Coronary artery (tissue), 2 donors: Measurements from ENCODE around the gene GPR176.
"Not testable (repeated sequence)": the region's sequence is repeated elsewhere in the genome, so short reads cannot be mapped to it uniquely, and the experiment has no call there.

ENCODE experiments used
- DNase-seq: peaks from one replicate; pipeline ENCODE4 v3.0.0-alpha.2; 2017; ENCODE audit warnings: low spot score
- H3K27ac ChIP-seq, 2 donors: fragments of 200-600 bp; sonication (generic); one replicate each; pipeline ENCODE4 v1.5.1; 2016 to 2019
- H3K4me3 ChIP-seq: fragments of 200-600 bp; sonication (generic); 2 replicates; pipeline ENCODE4 v1.5.1; 2016; ENCODE audit warnings: mild to moderate bottlenecking, moderate library complexity
- TF ChIP-seq, protein P1 (sequence below): fragments of 200-600 bp; sonication (generic); IDR thresholded peaks from one replicate; pipeline ENCODE4 v1.5.1; 2019; ENCODE audit warnings: antibody characterized with exemption

The GPR176 gene

DNA sequence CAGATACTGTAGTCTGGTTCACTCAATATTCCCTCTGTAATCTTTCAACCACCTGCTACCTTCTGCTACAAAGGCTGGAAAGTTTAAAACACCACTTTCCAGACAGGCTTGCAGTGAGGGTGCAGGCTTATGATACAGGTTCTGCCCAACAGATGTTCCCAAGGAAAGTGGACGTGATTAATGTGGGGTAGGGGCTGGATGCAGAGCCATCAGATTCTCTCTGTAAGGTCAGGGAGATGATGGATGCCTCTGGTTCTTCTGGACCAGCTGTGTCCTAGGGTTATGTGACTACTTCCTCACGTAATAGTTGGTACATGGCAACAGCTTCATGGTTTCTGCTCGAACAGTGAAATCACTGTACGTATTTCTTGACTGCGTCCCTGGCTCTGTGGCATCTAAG lies 11.1 kb downstream of the GPR176 start:
- H3K27ac ChIP-seq: no peak overlapping the region
- TF ChIP-seq, protein P1, sequence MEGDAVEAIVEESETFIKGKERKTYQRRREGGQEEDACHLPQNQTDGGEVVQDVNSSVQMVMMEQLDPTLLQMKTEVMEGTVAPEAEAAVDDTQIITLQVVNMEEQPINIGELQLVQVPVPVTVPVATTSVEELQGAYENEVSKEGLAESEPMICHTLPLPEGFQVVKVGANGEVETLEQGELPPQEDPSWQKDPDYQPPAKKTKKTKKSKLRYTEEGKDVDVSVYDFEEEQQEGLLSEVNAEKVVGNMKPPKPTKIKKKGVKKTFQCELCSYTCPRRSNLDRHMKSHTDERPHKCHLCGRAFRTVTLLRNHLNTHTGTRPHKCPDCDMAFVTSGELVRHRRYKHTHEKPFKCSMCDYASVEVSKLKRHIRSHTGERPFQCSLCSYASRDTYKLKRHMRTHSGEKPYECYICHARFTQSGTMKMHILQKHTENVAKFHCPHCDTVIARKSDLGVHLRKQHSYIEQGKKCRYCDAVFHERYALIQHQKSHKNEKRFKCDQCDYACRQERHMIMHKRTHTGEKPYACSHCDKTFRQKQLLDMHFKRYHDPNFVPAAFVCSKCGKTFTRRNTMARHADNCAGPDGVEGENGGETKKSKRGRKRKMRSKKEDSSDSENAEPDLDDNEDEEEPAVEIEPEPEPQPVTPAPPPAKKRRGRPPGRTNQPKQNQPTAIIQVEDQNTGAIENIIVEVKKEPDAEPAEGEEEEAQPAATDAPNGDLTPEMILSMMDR: no peak
- H3K4me3 ChIP-seq: no peak overlapping the region
- DNase-seq: no peak

DNA sequence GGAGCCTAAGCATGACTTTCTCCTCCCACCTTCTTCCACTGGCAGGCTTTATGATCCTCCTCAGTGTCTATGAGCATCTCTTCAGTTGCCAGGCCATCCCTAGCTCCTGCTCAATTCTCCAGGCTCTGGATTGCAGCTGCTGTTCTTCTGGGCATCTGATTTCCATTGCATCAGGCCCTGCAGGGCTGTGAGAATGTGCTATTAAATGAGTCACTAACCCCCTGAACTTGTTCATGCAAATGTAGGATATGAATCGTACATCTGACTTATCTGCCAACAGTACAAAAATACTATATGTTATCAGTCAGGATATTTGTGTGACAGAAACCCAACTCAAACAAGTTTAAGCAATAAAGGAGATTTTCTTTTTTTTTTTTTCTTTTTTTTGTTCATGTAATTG lies 11.9 kb downstream of the GPR176 start:
- H3K4me3 ChIP-seq: no peak overlapping the region
- TF ChIP-seq, protein P1: no peak
- DNase-seq: no peak
- no peak overlapping the region for H3K27ac ChIP-seq

DNA sequence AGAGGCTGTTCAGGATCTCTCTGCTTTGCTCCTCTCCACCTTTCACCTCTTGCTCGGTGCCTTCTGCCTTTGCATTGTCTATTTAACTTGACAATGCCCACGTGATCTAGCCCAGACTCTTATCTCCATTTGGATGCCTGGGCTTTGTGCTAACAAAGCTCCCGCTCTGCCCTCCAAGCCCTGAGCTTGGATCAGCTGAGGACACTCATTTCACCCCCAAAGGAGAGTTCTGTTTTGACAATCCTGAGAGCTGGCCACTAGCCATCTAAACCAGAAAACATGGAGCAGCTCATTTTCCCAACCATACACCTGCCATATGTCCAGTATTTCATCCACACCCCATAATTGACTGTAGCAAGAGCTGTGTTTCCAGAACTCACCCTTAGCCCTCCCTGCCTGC lies 12.8 kb downstream of the GPR176 start:
- TF ChIP-seq, protein P1: no peak
- no peak overlapping the region for H3K27ac ChIP-seq
- H3K4me3 ChIP-seq: no peak overlapping the region
- no peak for DNase-seq

DNA sequence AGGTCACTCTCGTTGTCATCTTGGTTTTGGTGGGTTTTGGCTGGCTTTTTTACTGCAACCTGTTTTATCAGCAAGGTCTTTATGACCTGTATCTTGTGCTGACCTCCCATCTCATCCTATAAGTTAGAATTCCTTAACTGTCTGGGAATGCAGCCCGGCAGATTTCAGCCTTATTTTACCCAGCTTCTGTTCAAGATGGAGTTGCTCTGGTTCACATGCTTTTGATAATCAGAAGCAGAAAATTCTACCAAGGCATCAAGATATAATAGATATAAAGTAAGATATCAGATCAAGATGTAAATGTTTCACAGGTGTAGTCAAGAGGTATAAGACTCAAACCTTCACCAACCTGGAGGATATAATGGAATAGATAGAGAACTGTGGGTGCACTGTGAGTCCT lies 16.0 kb downstream of the GPR176 start:
- H3K27ac ChIP-seq: no peak overlapping the region
- no peak overlapping the region for H3K4me3 ChIP-seq
- no peak for DNase-seq
- TF ChIP-seq, protein P1: no peak

DNA sequence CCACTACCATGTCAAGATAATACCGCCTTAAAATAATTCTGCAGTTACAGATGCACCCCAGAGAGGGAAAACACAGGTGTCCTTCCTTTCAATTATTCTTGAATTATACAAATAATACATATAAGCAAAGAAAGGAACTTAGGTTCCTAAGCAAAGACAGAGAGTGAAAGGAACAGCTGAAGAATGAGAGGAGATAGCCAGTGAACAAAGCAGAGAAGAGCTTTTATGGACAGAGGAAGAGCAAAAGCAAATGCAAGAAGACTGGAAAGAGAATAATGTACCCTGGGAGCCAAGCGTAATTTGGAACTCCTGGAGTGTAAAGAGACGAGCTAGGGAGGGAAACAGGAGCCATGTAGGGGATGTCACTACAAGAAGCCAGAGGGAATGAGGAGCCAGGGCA lies 21.7 kb downstream of the GPR176 start:
- TF ChIP-seq, protein P1: no peak
- Histone ChIP-seq H3K4me3 (no peak overlapping the region), H3K27ac (no peak overlapping the region)
- no peak for DNase-seq

DNA sequence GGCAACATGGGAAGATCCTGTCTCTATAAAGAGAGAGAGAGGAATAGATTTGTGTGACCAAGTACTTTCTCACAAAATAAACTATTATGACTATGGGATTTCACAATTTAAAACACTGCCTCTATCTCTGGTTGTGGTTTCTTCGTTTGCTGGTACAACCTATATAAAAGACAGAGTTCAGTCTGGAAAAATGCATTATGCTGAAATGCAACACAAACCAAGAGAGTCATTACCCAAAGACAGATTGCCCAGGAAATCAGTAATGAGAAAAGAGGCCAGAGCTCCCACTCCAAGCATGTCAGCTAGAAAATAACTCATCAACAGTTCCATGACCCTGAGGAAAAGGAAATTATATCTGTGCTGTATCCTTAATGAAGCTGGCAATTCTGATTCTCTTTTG lies 23.2 kb downstream of the GPR176 start:
- Histone ChIP-seq H3K4me3 (no peak overlapping the region), H3K27ac (no peak overlapping the region)
- TF ChIP-seq, protein P1: no peak
- DNase-seq: no peak

DNA sequence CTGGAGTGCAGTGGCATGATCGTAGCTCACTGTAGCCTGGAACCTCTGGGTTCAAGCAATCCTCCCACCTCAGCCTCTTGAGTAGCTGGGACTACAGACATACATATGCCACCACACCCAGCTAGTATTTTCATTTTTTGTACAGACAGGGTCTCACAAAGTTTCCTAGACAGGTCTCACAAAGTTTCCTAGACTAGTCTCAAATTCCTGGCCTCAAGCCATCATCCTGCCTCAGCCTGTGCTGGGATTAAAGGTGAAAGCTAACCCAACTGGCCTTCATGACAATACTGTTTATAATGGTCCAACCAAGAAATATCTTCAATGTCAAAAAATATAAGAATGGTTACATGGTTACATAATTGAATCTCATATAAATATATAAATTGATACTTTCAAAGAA lies 24.0 kb downstream of the GPR176 start:
- TF ChIP-seq, protein P1: no peak
- no peak overlapping the region for H3K27ac ChIP-seq
- DNase-seq: no peak

DNA sequence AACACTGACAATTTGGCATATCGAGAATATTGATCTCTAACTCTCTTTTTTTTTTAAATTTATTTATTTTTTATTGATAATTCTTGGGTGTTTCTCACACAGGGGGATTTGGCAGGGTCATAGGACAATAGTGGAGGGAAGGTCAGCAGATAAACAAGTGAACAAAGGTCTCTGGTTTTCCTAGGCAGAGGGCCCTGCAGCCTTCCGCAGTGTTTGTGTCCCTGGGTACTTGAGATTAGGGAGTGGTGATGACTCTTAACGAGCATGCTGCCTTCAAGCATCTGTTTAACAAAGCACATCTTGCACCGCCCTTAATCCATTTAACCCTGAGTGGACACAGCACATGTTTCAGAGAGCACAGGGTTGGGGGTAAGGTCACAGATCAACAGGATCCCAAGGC lies 27.0 kb downstream of the GPR176 start:
- not testable (repeated sequence) for DNase-seq, H3K4me3 ChIP-seq, H3K27ac ChIP-seq

More for the DNA sequence above, 24.0 kb downstream of the GPR176 start:
- H3K4me3 ChIP-seq: no peak overlapping the region
